ENCODE data around the gene UNC13C. TPM values are rescaled to one million over a fixed set of nuclear protein-coding genes. Genes with fewer than 3 reads are reported as not detected.

The UNC13C gene
- under 1 TPM in 1 of 2 donors, not detected in 1; under 0.01 TPM for total RNA-seq

GRCh38 chr15:53978253-53978906 lies at the start of gene UNC13C:
Gene UNC13C, plus strand, starts transcription at chr15:53978441. Its CDS starts 34,463 bp downstream, at chr15:54012904.

Other genes starting within 250 kb of the UNC13C start
- gene WDR72, start 218.8 kb upstream of the UNC13C start, total RNA-seq: 1 to 10 TPM; 1.3 to 3.4 TPM